IMR-90 (cell line): ENCODE data around the gene GRIK5. TPM values are rescaled to one million over a fixed set of nuclear protein-coding genes. Genes with fewer than 3 reads are reported as not detected.

Experiments
- ATAC-seq: fragments of 200-7000 bp; cut with Tn5 transposase; 2 replicates; pipeline ENCODE4 v1.9.1; 2020; ENCODE audit warnings: low read depth, mild to moderate bottlenecking, moderate library complexity
- BruUV-seq: library from RNA; stranded (reverse); fragments of 400-500 nt; replicated peaks from 2 replicates; lab custom pipeline; 2021; lab: Mats Ljungman, UMichigan
- CTCF ChIA-PET: fragments of 300-600 bp; formaldehyde crosslinking; extraction: SDS; loops from one replicate; lab custom pipeline; 2021; ENCODE audit warnings: antibody characterized with exemption; lab: Yijun Ruan, JAX
- POLR2A ChIA-PET: fragments of 300-600 bp; sonication (Branson Sonifier 250); formaldehyde crosslinking; loops from one replicate; lab custom pipeline; 2022; ENCODE audit warnings: antibody characterized with exemption; ENCODE audit not compliant: unreplicated experiment; lab: Charles Lee
- DNase-seq: peaks from one replicate; pipeline ENCODE4 v3.0.0; 2013
- H2AFZ ChIP-seq: replicated peaks from 2 replicates; pipeline ENCODE3; 2013; ENCODE audit warnings: low read length, mild to moderate bottlenecking; ENCODE audit not compliant: poor library complexity
- H2AK5ac ChIP-seq: 2 replicates; pipeline ENCODE4 v1.6.1; 2013; ENCODE audit warnings: low read depth, low read length, inconsistent platforms
- H2AK9ac ChIP-seq: replicated peaks from 2 replicates; pipeline ENCODE3; 2013; ENCODE audit warnings: mild to moderate bottlenecking, low read depth, low read length, moderate library complexity; ENCODE audit not compliant: poor library complexity
- H2BK120ac ChIP-seq: 2 replicates; pipeline ENCODE4 v1.6.1; 2013; ENCODE audit warnings: low read depth, low read length, inconsistent platforms
- H2BK15ac ChIP-seq: 3 replicates; pipeline ENCODE4 v1.6.1; 2013; ENCODE audit warnings: low read depth, low read length, inconsistent platforms
- H2BK20ac ChIP-seq: 2 replicates; pipeline ENCODE4 v1.6.1; 2013; ENCODE audit warnings: low read depth, mild to moderate bottlenecking, inconsistent platforms, low read length, moderate library complexity
- H2BK5ac ChIP-seq: 2 replicates; pipeline ENCODE4 v1.6.1; 2013; ENCODE audit warnings: mild to moderate bottlenecking, low read depth, low read length, inconsistent platforms; ENCODE audit not compliant: poor library complexity, severe bottlenecking
- H3K14ac ChIP-seq: replicated peaks from 2 replicates; pipeline ENCODE4 v1.6.1; 2013; ENCODE audit warnings: low read depth, low read length, inconsistent platforms
- H3K18ac ChIP-seq: 2 replicates; pipeline ENCODE4 v1.6.1; 2013; ENCODE audit warnings: low read depth, low read length, control low read depth
- H3K23ac ChIP-seq: 2 replicates; pipeline ENCODE4 v1.6.1; 2013; ENCODE audit warnings: low read depth, low read length, inconsistent platforms
- H3K27ac ChIP-seq: 2 replicates; pipeline ENCODE4 v1.5.1; 2013; ENCODE audit warnings: mild to moderate bottlenecking, control low read depth, low read length; ENCODE audit not compliant: insufficient read depth
- H3K27me3 ChIP-seq: 2 replicates; pipeline ENCODE4 v1.6.1; 2013; ENCODE audit warnings: low read length; ENCODE audit not compliant: control insufficient read depth, insufficient read depth
- H3K36me3 ChIP-seq: 2 replicates; pipeline ENCODE4 v1.6.1; 2013; ENCODE audit warnings: low read length, mixed read lengths; ENCODE audit not compliant: control insufficient read depth, insufficient read depth
- H3K4ac ChIP-seq: 2 replicates; pipeline ENCODE4 v1.6.1; 2013; ENCODE audit warnings: low read depth, low read length, inconsistent platforms
- H3K4me1 ChIP-seq: 2 replicates; pipeline ENCODE4 v1.6.1; 2013; ENCODE audit warnings: low read length, mixed read lengths; ENCODE audit not compliant: control insufficient read depth, insufficient read depth
- H3K4me2 ChIP-seq: 2 replicates; pipeline ENCODE4 v1.6.1; 2013; ENCODE audit warnings: low read depth, mild to moderate bottlenecking, control low read depth, low read length, moderate library complexity
- H3K4me3 ChIP-seq: 2 replicates; pipeline ENCODE4 v1.5.1; 2013; ENCODE audit warnings: low read depth, mild to moderate bottlenecking, control low read depth, low read length, moderate library complexity; ENCODE audit not compliant: insufficient read depth
- H3K56ac ChIP-seq: 2 replicates; pipeline ENCODE4 v1.6.1; 2013; ENCODE audit warnings: low read length, inconsistent platforms; ENCODE audit not compliant: insufficient read depth; ENCODE audit errors: extremely low read depth
- H3K79me1 ChIP-seq, 2 experiments: 2 replicates each; pipeline ENCODE4 v1.6.1; 2013; ENCODE audit warnings: low read length in 2 of 2, inconsistent platforms in 1 of 2, low read depth in 1 of 2
- H3K9ac ChIP-seq: 2 replicates; pipeline ENCODE4 v1.6.1; 2013; ENCODE audit warnings: low read depth, low read length, control low read depth
- H3K9me1 ChIP-seq: 2 replicates; pipeline ENCODE4 v1.6.1; 2013; ENCODE audit warnings: low read length, inconsistent platforms; ENCODE audit not compliant: insufficient read depth
- H3K9me3 ChIP-seq: 2 replicates; pipeline ENCODE4 v1.6.1; 2013; ENCODE audit warnings: low read length; ENCODE audit not compliant: control insufficient read depth, insufficient read depth
- H4K20me1 ChIP-seq: 2 replicates; pipeline ENCODE4 v1.6.1; 2013; ENCODE audit warnings: low read length, inconsistent platforms; ENCODE audit not compliant: insufficient read depth
- H4K5ac ChIP-seq: 2 replicates; pipeline ENCODE4 v1.6.1; 2013; ENCODE audit warnings: mild to moderate bottlenecking, low read depth, low read length, control low read depth
- H4K8ac ChIP-seq, 2 experiments: 2 replicates each; pipeline ENCODE4 v1.6.1; 2013; ENCODE audit warnings: low read depth in 2 of 2, low read length in 2 of 2, control low read depth in 1 of 2, inconsistent platforms in 1 of 2
- H4K91ac ChIP-seq: 2 replicates; pipeline ENCODE4 v1.6.1; 2013; ENCODE audit warnings: low read depth, low read length, inconsistent platforms; ENCODE audit not compliant: insufficient read depth
- MAFK ChIP-seq: IDR thresholded peaks from 2 replicates; pipeline ENCODE4 v1.6.1; 2012; ENCODE audit warnings: low read depth, low read length, improper control_type of control experiment
- MAZ ChIP-seq: IDR thresholded peaks from 2 replicates; pipeline ENCODE4 v1.6.1; 2012; ENCODE audit warnings: low read depth, mild to moderate bottlenecking, low read length, improper control_type of control experiment, moderate library complexity, borderline replicate concordance
- NFE2L2 ChIP-seq: fragments of 150-350 bp; IDR thresholded peaks from 2 replicates; pipeline ENCODE4 v1.6.1; 2016; ENCODE audit warnings: low read depth, mild to moderate bottlenecking, low read length
- RFX5 ChIP-seq: IDR thresholded peaks from 2 replicates; pipeline ENCODE4 v1.8.0; 2012; ENCODE audit warnings: low read depth, mild to moderate bottlenecking, low read length, moderate library complexity
- WGBS, 2 experiments: methylation state at CpG; one replicate each; pipeline versions ENCODE4 v1.1.5 to v1.1.7; 2013; ENCODE audit warnings: missing lambda C conversion rate in 2 of 2; ENCODE audit not compliant: insufficient read length in 1 of 2; ENCODE audit errors: extremely low coverage in 2 of 2; 5-methylcytosine and 5-hydroxymethylcytosine counted together
- dilution Hi-C: fragments of 300-500 bp; cut with HindIII; formaldehyde crosslinking; loops from one replicate; pipeline ENCODE4 v1.14.3; 2018; ENCODE audit warnings: low sequenced_read_pairs; ENCODE audit not compliant: unreplicated experiment
- in situ Hi-C: fragments of 300-500 bp; cut with MboI; formaldehyde crosslinking; loops from 3 replicates; pipeline ENCODE4 v1.14.3; 2019; ENCODE audit warnings: low sequenced_read_pairs, inconsistent platforms, mixed read lengths
- intact Hi-C: fragments of 100-400 bp; cut with micrococcal nuclease; formaldehyde crosslinking; loops from 2 replicates; pipeline ENCODE4 v1.10.0; 2022
- polyA plus RNA-seq, 3 experiments: library from polyadenylated mRNA; depleted of rRNA; stranded (reverse); fragments of >200 nt; gene quantifications; 2 replicates each; pipeline ENCODE4 v1.2.3, GENCODE V29; 2012; ENCODE audit warnings: low replicate concordance in 1 of 3
- total RNA-seq: library from RNA; depleted of rRNA; stranded (reverse); fragments of >200 nt; gene quantifications from 2 replicates; pipeline ENCODE4 v1.2.3, GENCODE V29; 2012

GRIK5 gene
- total and polyA plus RNA-seq, 2 of the 4 experiments (the other 2 are of a cell fraction): 0.10 TPM; not detected in 1

GRCh38 chr19:42111384-42111783, 41.4 kb upstream of the GRIK5 start:
- Histone ChIP-seq H2BK120ac (peak overlapping the region; percentile 96), H4K20me1 (no peaks in the 10 kb centered on the region), H4K91ac (peak overlapping the region; percentile 93), H3K9me3 (no peaks in the 10 kb centered on the region), H2AK5ac (peak overlapping the region; percentile 96), H2BK15ac (peak overlapping the region; percentile 96; the same call in 2 of the 3 replicates), H3K4me3 (no peak overlapping the region), H4K8ac (peak overlapping the region; percentile 53 to 84; a peak in 3 of 4 replicates), H3K18ac (no peak overlapping the region; the same call in 1 of the 2 replicates), H3K79me1 (peaks cover 3 to 16% of the 10 kb centered on the region in 2 experiments; a peak in 3 of 4 replicates), H3K9me1 (peaks cover 33% of the 10 kb centered on the region), H3K9ac (no peak overlapping the region), H3K36me3 (no peaks in the 10 kb centered on the region), H2BK5ac (peak overlapping the region; percentile 98), H3K27me3 (no peaks in the 10 kb centered on the region), H2AFZ (peak overlapping the region; percentile 48), H3K14ac (peak overlapping the region; percentile 88), H2BK20ac (peak overlapping the region; percentile 99), H3K56ac (peak overlapping the region; percentile 48; the same call in 1 of the 2 replicates), H3K4ac (peak overlapping the region; percentile 88), H3K4me2 (no peak overlapping the region), H4K5ac (no peak overlapping the region; the same call in 1 of the 2 replicates), H3K23ac (peak overlapping the region; percentile 34; the same call in 1 of the 2 replicates), H3K4me1 (peaks cover 25% of the 10 kb centered on the region), H2AK9ac (peak overlapping the region; percentile 56), H3K27ac (peak overlapping the region; percentile 31; the same call in 1 of the 2 replicates)
- in situ Hi-C loops (loop anchor here (10.0 kb wide), 1 partner anchor 283 kb away; the partner anchor contains the start of gene CNFN), dilution Hi-C loops (no loop called here), intact Hi-C loops (no loop called here)
- DNase-seq: peak; percentile 75
- no TSS peak for BruUV-seq
- CTCF ChIA-PET: interaction anchor here (0.5 to 1.3 kb wide), 2 partner anchors 21 to 30 kb away, joined by 3 to 4 read pairs; partner anchors contain the start of gene POU2F2
- TF ChIP-seq MAZ (no peak), NFE2L2 (no peak), RFX5 (peak; percentile 48; the same call in 1 of the 2 replicates), MAFK (no peak)
- POLR2A ChIA-PET: no interaction called here
- 80% methylated on average over 1 of the region's 1 CpG; no CpG with 5 or more reads in 1 of the 2 experiments for WGBS, 2 experiments
- no peak for ATAC-seq
